MV-4-11 (cell line): ENCODE results near the gene CBR3.
"Not testable (repeated sequence)": the region's sequence is repeated elsewhere in the genome, so short reads cannot be mapped to it uniquely, and the experiment has no call there.

Experiments
- DNase-seq: peaks from one replicate; lab custom pipeline; 2025; lab: John Stamatoyannopoulos, UW

The CBR3 gene

GRCh38 chr21:36134803-36135390 lies at the start of gene CBR3:
TSS of gene CBR3 (plus strand) at chr21:36135079. CDS start at chr21:36135193, 114 bp downstream.
- DNase-seq, result no peak

DNA sequence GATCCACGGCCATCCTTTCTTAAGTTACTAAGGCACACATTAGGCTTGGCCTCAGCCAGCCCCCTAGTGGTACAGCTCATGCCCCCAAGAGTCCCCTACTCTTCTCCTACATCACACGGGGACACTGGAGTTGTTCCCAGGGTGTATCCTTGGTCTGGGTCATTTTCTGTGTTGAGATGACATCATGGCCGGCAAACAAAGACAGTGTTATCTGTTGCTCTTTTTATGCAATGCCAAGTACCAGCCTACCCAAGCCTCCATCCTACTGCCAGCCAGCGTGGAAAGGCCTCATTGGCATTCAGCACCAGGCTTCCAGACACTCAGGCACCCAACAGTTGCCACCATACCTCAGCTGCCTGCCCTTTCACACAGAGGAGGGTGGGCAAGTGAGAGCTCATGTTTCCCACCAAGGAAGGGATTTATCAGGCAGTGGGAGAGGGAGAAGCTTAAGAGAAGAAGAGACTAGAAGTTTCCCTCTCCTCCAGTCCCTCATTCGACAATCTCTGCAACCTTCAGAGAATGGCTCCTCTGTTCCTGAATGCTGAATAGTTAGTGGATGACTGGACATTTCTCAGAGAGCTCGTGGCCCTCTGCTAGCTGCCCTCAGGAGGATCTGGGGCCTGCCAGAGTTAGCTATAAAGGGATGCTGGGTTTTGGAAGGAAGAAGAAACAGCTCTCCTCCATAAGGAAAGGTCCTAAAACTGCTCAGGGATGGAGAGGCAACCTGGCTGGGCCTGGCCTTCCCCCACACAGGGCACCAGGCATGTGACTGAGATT lies 47.3 kb upstream of the CBR3 start:
- no peak for DNase-seq

GRCh38 chr21:36089946-36090345 lies 44.9 kb upstream of the CBR3 start:
- DNase-seq, result no peak

DNA sequence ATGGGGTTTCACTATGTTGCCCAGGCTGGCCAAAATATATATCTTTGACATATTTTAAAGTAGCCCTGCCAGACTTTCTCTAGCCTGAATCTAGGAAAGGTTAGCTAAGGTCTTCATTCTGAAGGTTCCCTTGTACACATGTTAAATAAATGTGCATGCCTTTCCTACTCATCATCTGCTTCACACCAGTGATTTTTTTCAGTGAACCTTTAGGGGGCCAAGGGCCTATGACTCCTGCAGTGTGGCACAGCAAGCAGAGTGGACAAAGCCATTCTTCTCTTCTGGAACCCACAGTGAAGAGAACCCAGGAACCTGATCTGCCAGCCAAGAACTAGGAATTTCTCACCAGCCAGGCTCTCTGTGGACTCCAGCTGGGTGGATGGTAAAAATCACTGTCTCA lies 42.2 kb upstream of the CBR3 start:
- no peak for DNase-seq

- no peak for DNase-seq
Measured at GRCh38 chr21:36093512-36093911, 41.4 kb upstream of the CBR3 start.

DNA sequence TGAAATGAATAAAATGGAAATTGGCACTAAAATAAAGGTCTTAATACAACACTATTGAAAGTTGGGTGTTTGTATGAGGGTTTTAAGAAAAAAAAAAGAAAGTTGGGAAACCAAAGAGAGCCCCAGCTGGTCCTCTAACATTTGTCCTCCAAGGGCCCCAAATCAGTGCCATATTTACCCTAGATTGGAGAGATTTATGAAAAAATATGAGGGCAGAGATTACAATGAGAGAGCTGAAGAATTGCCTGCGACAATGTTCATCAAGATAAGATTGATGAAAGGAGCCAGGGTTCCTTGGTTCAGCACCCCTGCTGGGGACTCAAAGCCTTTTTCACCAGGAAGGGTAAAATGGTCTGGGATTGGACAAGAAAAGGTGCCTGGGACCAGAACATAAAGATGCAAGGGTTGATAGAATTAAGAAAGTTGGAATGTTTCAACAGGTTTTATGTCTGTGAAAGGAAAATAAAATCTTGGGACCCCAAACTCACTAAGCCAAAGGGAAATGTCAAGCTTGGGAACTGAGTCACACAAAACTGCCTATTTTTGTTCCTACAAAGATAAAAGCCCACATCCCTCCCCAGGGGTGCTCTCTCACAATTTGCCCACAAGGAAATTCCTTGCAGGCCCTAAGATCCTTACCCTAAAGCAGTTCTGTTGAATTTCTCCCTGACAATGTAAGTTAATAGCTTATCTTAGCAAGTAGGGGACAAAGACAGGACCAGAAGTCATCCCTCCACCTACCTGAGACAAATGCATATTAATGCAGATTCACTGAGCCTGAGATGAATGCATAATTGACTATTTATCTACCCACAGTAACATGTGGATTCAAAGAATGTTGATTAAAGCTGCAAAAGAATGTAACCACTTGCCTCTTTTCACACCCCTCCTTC lies 38.2 kb upstream of the CBR3 start:
- no peak for DNase-seq

DNA sequence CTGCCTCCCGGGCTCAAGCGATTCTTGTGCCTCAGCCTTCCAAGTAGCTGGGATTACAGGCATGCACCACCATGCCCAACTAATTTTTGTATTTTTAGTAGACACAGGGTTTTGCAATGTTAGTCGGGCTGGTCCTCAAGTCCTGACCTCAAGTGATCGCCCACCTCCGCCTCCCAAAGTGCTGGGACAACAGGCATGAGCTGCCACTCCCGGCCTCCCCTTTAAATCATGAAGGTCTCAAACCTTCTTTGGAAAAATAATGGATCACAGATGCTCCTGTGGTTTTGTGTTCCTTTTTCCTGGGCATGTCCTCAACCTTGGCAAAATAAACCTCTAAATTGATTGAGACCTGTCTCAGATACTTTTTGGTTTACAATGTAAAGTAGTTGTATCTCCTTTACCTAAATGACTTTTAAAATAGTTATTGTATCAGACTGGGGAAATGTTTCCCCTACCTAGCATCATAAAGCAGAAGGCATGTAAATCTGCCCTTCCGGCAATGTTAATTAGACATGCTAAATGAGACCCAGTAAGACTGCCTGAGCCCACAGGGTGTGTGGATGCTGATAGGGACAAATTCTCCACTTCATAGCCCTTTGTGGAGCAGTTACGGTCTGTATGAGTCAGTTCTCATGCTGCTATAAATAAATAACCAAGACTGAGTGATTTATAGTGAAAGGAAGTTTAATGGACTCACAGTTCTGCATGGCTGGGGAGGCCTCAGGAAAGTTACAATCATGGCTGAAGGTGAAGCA lies 37.3 kb upstream of the CBR3 start:
- DNase-seq, result peak; percentile 89

DNA sequence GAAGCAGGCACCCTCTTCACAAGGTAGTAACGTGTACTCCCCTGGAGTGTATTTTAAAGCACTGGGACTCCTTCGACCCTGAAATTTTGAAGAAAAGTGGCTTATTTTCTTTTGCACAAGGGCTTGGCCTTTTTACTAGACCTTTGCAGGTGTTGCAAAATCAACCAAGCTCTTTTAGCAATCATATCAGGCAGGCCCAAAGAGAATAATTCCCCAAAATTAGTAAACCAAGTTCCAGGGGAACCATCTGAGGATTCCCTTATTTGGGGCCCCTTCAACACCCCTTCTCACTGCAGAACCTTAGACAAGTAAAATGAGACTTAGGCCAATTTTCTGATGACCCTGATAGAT lies 36.7 kb upstream of the CBR3 start:
- DNase-seq, result no peak

DNA sequence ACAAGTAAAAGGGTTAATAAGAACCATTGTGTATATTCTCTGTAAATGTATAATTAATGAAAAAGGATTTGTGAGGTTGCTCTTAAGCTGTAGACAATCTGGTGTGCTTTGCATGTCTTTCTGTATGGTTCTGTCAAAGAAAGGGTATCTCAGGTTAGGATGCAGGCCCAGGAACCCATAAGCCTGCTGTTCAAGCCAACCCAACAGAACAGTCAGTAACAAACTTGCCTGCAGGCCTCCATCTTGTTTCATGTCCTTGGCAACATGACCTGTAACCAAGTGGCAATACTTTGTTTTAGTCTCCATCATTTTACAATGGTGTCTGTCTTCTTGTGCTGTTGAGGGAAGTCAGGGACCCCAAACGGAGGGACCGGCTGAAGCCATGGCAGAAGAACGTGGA lies 35.9 kb upstream of the CBR3 start:
- no peak for DNase-seq

- not testable (repeated sequence) for DNase-seq
Measured at GRCh38 chr21:36099695-36100211, 35.1 kb upstream of the CBR3 start.

DNA sequence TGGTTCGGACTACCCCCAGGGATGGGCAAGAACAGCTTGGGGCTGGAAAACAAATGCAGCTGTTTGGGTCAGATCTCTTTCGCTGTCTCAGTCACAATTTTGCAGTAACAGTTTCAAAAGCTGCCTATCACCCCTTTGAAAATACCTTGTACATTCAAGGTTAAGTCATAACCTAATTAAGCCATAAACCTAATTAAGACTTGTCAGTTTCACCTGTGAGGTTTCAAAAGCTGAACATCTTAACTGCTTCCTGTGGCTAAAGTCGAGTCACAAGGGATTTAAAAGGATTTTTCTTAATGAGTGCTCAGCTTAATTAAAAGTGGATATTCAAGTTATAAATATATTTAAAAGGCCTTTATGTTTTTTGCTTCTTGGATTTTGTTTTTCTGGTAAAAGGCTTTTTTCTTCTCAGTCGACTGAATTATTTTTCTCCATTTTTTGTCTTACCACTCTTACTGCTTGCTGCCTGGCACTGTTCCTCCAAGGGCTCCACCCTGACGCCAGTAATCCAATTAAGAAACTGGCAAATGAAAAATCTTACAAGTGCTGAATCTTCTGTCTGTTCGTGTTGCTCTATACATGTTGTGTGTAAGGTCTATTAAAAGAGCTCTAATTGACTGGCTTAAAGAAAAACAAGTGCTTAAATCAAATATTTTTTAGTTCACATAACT lies 33.8 kb upstream of the CBR3 start:
- DNase-seq, result no peak

DNA sequence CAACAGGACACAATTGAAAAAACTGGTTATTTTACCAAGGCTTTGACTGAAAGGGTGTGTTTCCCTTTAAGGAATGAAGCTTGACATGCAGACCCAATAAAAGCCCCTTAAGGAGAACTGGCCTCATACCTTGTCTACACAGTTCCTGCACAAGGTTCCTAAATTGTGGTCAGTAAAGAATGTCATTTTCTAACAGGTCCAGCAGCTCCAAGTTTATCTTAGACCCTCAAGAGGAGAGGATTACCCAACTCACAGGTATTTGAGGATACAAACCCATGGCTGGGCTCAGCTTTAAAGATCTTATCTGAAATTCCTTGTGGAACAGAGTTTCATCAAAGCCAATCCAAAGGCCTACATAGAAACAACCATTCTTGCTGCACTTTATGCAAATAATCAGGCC lies 31.4 kb upstream of the CBR3 start:
- no peak for DNase-seq

- DNase-seq, result no peak
Measured at GRCh38 chr21:36104317-36105300, 30.3 kb upstream of the CBR3 start.

- DNase-seq, result no peak
Measured at GRCh38 chr21:36105327-36105842, 29.5 kb upstream of the CBR3 start.

GRCh38 chr21:36109868-36110267 lies 25.0 kb upstream of the CBR3 start:
- no peak for DNase-seq

GRCh38 chr21:36111238-36111637 lies 23.6 kb upstream of the CBR3 start:
- no peak for DNase-seq

GRCh38 chr21:36113647-36114428 lies 21.0 kb upstream of the CBR3 start:
- peak; percentile 46 for DNase-seq

GRCh38 chr21:36115138-36115730 lies 19.6 kb upstream of the CBR3 start:
- DNase-seq, result peak; percentile 65

DNA sequence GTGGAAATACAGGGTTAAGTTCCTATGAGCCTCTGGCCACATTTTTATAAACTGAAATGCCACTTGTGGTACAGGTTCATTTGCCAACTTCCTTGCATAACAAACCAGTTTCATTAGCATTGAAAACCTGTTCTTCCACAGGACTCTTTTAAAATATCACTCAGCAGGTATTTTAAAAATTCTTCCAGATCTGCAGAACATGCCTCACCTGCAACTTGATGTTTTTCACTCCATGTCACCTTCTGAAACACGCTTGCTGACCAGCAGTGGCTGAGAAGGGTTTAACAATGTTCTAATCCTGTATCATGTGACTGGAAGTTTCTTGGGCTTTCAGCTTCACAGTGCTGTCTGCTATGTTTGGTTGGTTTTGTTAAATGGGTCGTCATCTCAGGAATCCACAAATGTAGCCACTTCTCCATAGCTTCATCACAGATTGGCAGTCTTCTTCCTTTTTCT lies 17.6 kb upstream of the CBR3 start:
- peak; percentile 82 for DNase-seq
